MCF 10A (cell line): ENCODE data around the gene TMEM51. TPM values are rescaled to one million over a fixed set of nuclear protein-coding genes. Genes with fewer than 3 reads are reported as not detected.

Experiments
- BruUV-seq: library from RNA; stranded (reverse); fragments of 400-500 nt; replicated peaks from 2 replicates; lab custom pipeline; 2021; lab: Mats Ljungman, UMichigan
- CTCF ChIA-PET: fragments of 300-600 bp; sonication (Branson Sonifier 250); formaldehyde crosslinking; extraction: SDS; loops from one replicate; lab custom pipeline; 2021; ENCODE audit warnings: antibody characterized with exemption, inconsistent platforms; lab: Yijun Ruan, JAX
- POLR2A ChIA-PET: fragments of 300-600, 350-650 bp; sonication (Branson Sonifier 250); formaldehyde crosslinking; extraction: SDS; loops from one replicate; lab custom pipeline; 2020; ENCODE audit warnings: antibody characterized with exemption, inconsistent platforms; lab: Yijun Ruan, JAX
- DNase-seq: peaks from one replicate; pipeline ENCODE4 v3.0.0-alpha.2; 2018; ENCODE audit not compliant: unreplicated experiment
- H3K27ac Mint-ChIP-seq: one replicate; pipeline ENCODE4 v1.8.0; 2022; ENCODE audit warnings: mild to moderate bottlenecking, low read depth, mixed read lengths; ENCODE audit not compliant: unreplicated experiment
- H3K27me3 Mint-ChIP-seq: one replicate; pipeline ENCODE4 v1.8.0; 2022; ENCODE audit warnings: mixed read lengths; ENCODE audit not compliant: insufficient read depth, unreplicated experiment
- H3K36me3 Mint-ChIP-seq: one replicate; pipeline ENCODE4 v1.8.0; 2022; ENCODE audit warnings: mild to moderate bottlenecking, moderate library complexity, mixed read lengths; ENCODE audit not compliant: insufficient read depth, unreplicated experiment
- H3K4me1 Mint-ChIP-seq: one replicate; pipeline ENCODE4 v1.8.0; 2022; ENCODE audit warnings: mixed read lengths; ENCODE audit not compliant: insufficient read depth, unreplicated experiment
- H3K4me3 Mint-ChIP-seq: one replicate; pipeline ENCODE4 v1.8.0; 2022; ENCODE audit warnings: mild to moderate bottlenecking, moderate library complexity, mixed read lengths; ENCODE audit not compliant: unreplicated experiment
- H3K9me3 Mint-ChIP-seq: one replicate; pipeline ENCODE4 v1.8.0; 2022; ENCODE audit warnings: mixed read lengths; ENCODE audit not compliant: unreplicated experiment
- CTCF ChIP-seq: fragments of 200-600 bp; IDR thresholded peaks from one replicate; pipeline ENCODE4 v1.8.0; 2022; ENCODE audit warnings: antibody characterized with exemption, mild to moderate bottlenecking; ENCODE audit not compliant: unreplicated experiment
- intact Hi-C: fragments of 100-400 bp; cut with micrococcal nuclease; formaldehyde crosslinking; loops from 2 replicates; pipeline ENCODE4 v1.14.1; 2022
- total RNA-seq: library from RNA; stranded (reverse); gene quantifications from 2 replicates; pipeline ENCODE4 v1.2.3, GENCODE V29; 2022

The TMEM51 gene
- total RNA-seq, 1 experiment from 2014 or later, result 6.4 TPM

GRCh38 chr1:15201849-15202551 lies 48.5 kb downstream of the TMEM51 start:
- DNase-seq, result no peak
- Mint-ChIP-seq H3K9me3 (no peaks in the 10 kb centered on the region), H3K4me3 (no peak overlapping the region), H3K36me3 (no peaks in the 10 kb centered on the region), H3K27me3 (no peaks in the 10 kb centered on the region), H3K4me1 (peaks cover 8% of the 10 kb centered on the region), H3K27ac (no peak overlapping the region)
- no TSS peak for BruUV-seq
- intact Hi-C loops, result no loop called here
- no peak for TF ChIP-seq CTCF
- CTCF ChIA-PET, result interaction anchor here (0.8 to 1.2 kb wide), 3 partner anchors 49 to 73 kb away, joined by 3 to 5 read pairs (median 3); no protein-coding TSS in a partner anchor
- POLR2A ChIA-PET, result interaction anchor here (0.9 kb wide), 1 partner anchor 23 kb away, joined by 3 read pairs; no protein-coding TSS in a partner anchor

- no peak for DNase-seq
- POLR2A ChIA-PET, result no interaction called here
- intact Hi-C loops, result no loop called here
- Mint-ChIP-seq H3K36me3 (no peaks in the 10 kb centered on the region), H3K4me1 (peaks cover 8% of the 10 kb centered on the region), H3K27me3 (no peaks in the 10 kb centered on the region), H3K9me3 (no peaks in the 10 kb centered on the region), H3K4me3 (no peak overlapping the region), H3K27ac (no peak overlapping the region)
- no TSS peak for BruUV-seq
- CTCF ChIA-PET, result interaction anchor here (1.1 kb wide), 1 partner anchor 76 kb away, joined by 3 read pairs; no protein-coding TSS in a partner anchor
- no peak for TF ChIP-seq CTCF
Measured at GRCh38 chr1:15204931-15205330, 51.4 kb downstream of the TMEM51 start.

- H3K9me3 Mint-ChIP-seq, result no peaks in the 10 kb centered on the region
- CTCF ChIA-PET, result interaction anchor here (0.6 to 1.1 kb wide), 2 partner anchors 73 to 77 kb away, joined by 3 read pairs; no protein-coding TSS in a partner anchor
- no peaks in the 10 kb centered on the region for H3K36me3 Mint-ChIP-seq
- BruUV-seq, result no TSS peak
- intact Hi-C loops, result no loop called here
- TF ChIP-seq CTCF, result no peak
- H3K27ac Mint-ChIP-seq, result no peak overlapping the region
- no peak overlapping the region for H3K4me3 Mint-ChIP-seq
- no peak for DNase-seq
- H3K4me1 Mint-ChIP-seq, result peaks cover 3% of the 10 kb centered on the region
- H3K27me3 Mint-ChIP-seq, result no peaks in the 10 kb centered on the region
- POLR2A ChIA-PET, result interaction anchor here (0.6 to 1.2 kb wide), 2 partner anchors 53 to 1031 kb away, joined by 3 to 6 read pairs; partner anchors contain the start of genes CPLANE2 and TMEM51
Measured at GRCh38 chr1:15205586-15206346, 52.2 kb downstream of the TMEM51 start.

- no peak for DNase-seq
- POLR2A ChIA-PET, result interaction anchor here (0.6 to 1.2 kb wide), 2 partner anchors 54 to 1030 kb away, joined by 3 to 6 read pairs; partner anchors contain the start of genes CPLANE2 and TMEM51
- TF ChIP-seq CTCF, result no peak
- intact Hi-C loops, result no loop called here
- no TSS peak for BruUV-seq
- Mint-ChIP-seq H3K27me3 (no peaks in the 10 kb centered on the region), H3K4me1 (no peaks in the 10 kb centered on the region), H3K27ac (no peak overlapping the region), H3K9me3 (no peaks in the 10 kb centered on the region), H3K4me3 (no peak overlapping the region), H3K36me3 (no peaks in the 10 kb centered on the region)
- CTCF ChIA-PET, result interaction anchor here (0.6 to 0.7 kb wide), 2 partner anchors 54 to 74 kb away, joined by 3 read pairs; no protein-coding TSS in a partner anchor
Measured at GRCh38 chr1:15206418-15207030, 53.0 kb downstream of the TMEM51 start.
